OCI-LY1 (cell line): ENCODE results near the gene MMP12.

Experiments used
- H2AFZ ChIP-seq: fragments of 200-600 bp; sonication (generic), shearing (Covaris generic); 2 replicates; pipeline ENCODE4 v1.6.0; 2014; ENCODE audit warnings: antibody characterized with exemption, mild to moderate bottlenecking, low read length
- H3F3A ChIP-seq: fragments of 200-600 bp; sonication (generic), shearing (Covaris generic); 2 replicates; pipeline ENCODE4 v1.6.0; 2014; ENCODE audit warnings: mild to moderate bottlenecking, antibody characterized with exemption, low read length, moderate library complexity; ENCODE audit not compliant: insufficient read depth
- H3K27ac ChIP-seq: fragments of 200-600 bp; sonication (generic); 2 replicates; pipeline ENCODE4 v1.5.1; 2014; ENCODE audit warnings: low read length, mixed run types, mild to moderate bottlenecking, low read depth; ENCODE audit not compliant: poor library complexity, severe bottlenecking
- H3K27me3 ChIP-seq: fragments of 200-600 bp; sonication (generic); 2 replicates; pipeline ENCODE4 v1.6.0; 2014; ENCODE audit warnings: antibody characterized with exemption, mild to moderate bottlenecking, low read length, moderate library complexity; ENCODE audit not compliant: insufficient read depth
- H3K36me3 ChIP-seq: fragments of 200-600 bp; sonication (generic); 2 replicates; pipeline ENCODE4 v1.6.1; 2014; ENCODE audit warnings: mild to moderate bottlenecking, antibody characterized with exemption, low read length, moderate library complexity, mixed read lengths; ENCODE audit not compliant: insufficient read depth
- H3K4me1 ChIP-seq: fragments of 200-600 bp; sonication (generic); 2 replicates; pipeline ENCODE4 v1.5.1; 2014; ENCODE audit warnings: mild to moderate bottlenecking, low read length, moderate library complexity; ENCODE audit not compliant: insufficient read depth, severe bottlenecking
- H3K4me2 ChIP-seq: fragments of 200-600 bp; sonication (generic), shearing (Covaris generic); 2 replicates; pipeline ENCODE4 v1.6.1; 2014; ENCODE audit warnings: low read length
- H3K4me3 ChIP-seq: fragments of 200-600 bp; sonication (generic); 2 replicates; pipeline ENCODE4 v1.5.1; 2014; ENCODE audit warnings: low read length, low read depth, mild to moderate bottlenecking, mixed read lengths; ENCODE audit not compliant: poor library complexity, severe bottlenecking
- H3K79me2 ChIP-seq: fragments of 200-600 bp; shearing (Covaris generic); 2 replicates; pipeline ENCODE4 v1.6.1; 2016; ENCODE audit warnings: mixed run types, low read length, mixed read lengths; ENCODE audit not compliant: insufficient read depth
- H3K9ac ChIP-seq: fragments of 200-600 bp; sonication (generic), shearing (Covaris generic); 2 replicates; pipeline ENCODE4 v1.6.1; 2014; ENCODE audit warnings: mild to moderate bottlenecking, low read length, mixed read lengths
- H3K9me2 ChIP-seq: fragments of 200-600 bp; sonication (generic), shearing (Covaris generic); 2 replicates; pipeline ENCODE4 v1.6.1; 2014; ENCODE audit warnings: low read depth, mild to moderate bottlenecking, low read length, mixed read lengths
- H3K9me3 ChIP-seq: fragments of 200-600 bp; shearing (Covaris generic); 2 replicates; pipeline ENCODE4 v1.6.1; 2014; ENCODE audit warnings: low read length, mixed read lengths
- H4K20me1 ChIP-seq: fragments of 200-600 bp; sonication (generic), shearing (Covaris generic); 2 replicates; pipeline ENCODE4 v1.6.0; 2016; ENCODE audit warnings: mild to moderate bottlenecking, low read length; ENCODE audit not compliant: insufficient read depth
- CTCF ChIP-seq: fragments of 200-600 bp; sonication (generic), shearing (Covaris generic); IDR thresholded peaks from 2 replicates; pipeline ENCODE4 v1.5.1; 2017; ENCODE audit warnings: mild to moderate bottlenecking, antibody characterized with exemption, low read length, moderate library complexity, mixed read lengths
- EZH2 ChIP-seq: fragments of 200-600 bp; sonication (generic), shearing (Covaris generic); IDR thresholded peaks from 2 replicates; pipeline ENCODE4 v1.8.0; 2017; ENCODE audit warnings: borderline replicate concordance, mixed run types, mild to moderate bottlenecking, antibody characterized with exemption, low read length, moderate library complexity, mixed read lengths

The MMP12 gene

GRCh38 chr11:102840018-102840417 lies 34.8 kb downstream of the MMP12 start:
- Histone ChIP-seq H4K20me1 (no peaks in the 10 kb centered on the region), H3K27ac (no peak overlapping the region), H3K9me3 (no peaks in the 10 kb centered on the region), H3F3A (no peaks in the 10 kb centered on the region), H3K36me3 (no peaks in the 10 kb centered on the region), H2AFZ (no peak overlapping the region), H3K4me3 (no peak overlapping the region), H3K79me2 (no peaks in the 10 kb centered on the region), H3K9me2 (no peaks in the 10 kb centered on the region), H3K4me1 (no peaks in the 10 kb centered on the region), H3K9ac (no peak overlapping the region), H3K27me3 (no peaks in the 10 kb centered on the region), H3K4me2 (no peak overlapping the region)
- TF ChIP-seq EZH2 (no peak), CTCF (no peak)

GRCh38 chr11:102837646-102838045 lies 37.1 kb downstream of the MMP12 start:
- Histone ChIP-seq H3K27me3 (no peaks in the 10 kb centered on the region), H3F3A (no peaks in the 10 kb centered on the region), H3K9me3 (no peaks in the 10 kb centered on the region), H3K4me1 (no peaks in the 10 kb centered on the region), H2AFZ (no peak overlapping the region), H4K20me1 (no peaks in the 10 kb centered on the region), H3K9me2 (no peaks in the 10 kb centered on the region), H3K9ac (no peak overlapping the region), H3K79me2 (no peaks in the 10 kb centered on the region), H3K4me2 (no peak overlapping the region), H3K27ac (no peak overlapping the region), H3K36me3 (no peaks in the 10 kb centered on the region), H3K4me3 (no peak overlapping the region)
- TF ChIP-seq EZH2: no peak
- TF ChIP-seq CTCF: no peak

- H3K4me1 ChIP-seq: no peaks in the 10 kb centered on the region
- no peak overlapping the region for H3K4me3 ChIP-seq
- TF ChIP-seq EZH2 (no peak), CTCF (no peak)
- H3K36me3 ChIP-seq: no peaks in the 10 kb centered on the region
- no peak overlapping the region for H3K27ac ChIP-seq
- no peaks in the 10 kb centered on the region for H3F3A ChIP-seq
- H3K79me2 ChIP-seq: no peaks in the 10 kb centered on the region
- H2AFZ ChIP-seq: no peak overlapping the region
- no peaks in the 10 kb centered on the region for H3K9me3 ChIP-seq
- no peak overlapping the region for H3K4me2 ChIP-seq
- H3K9me2 ChIP-seq: no peaks in the 10 kb centered on the region
- no peaks in the 10 kb centered on the region for H4K20me1 ChIP-seq
- no peak overlapping the region for H3K9ac ChIP-seq
- no peaks in the 10 kb centered on the region for H3K27me3 ChIP-seq
Observed at GRCh38 chr11:102837156-102837555, 37.6 kb downstream of the MMP12 start.
